ENCODE results near the gene AUH. TPM values are rescaled to one million over a fixed set of nuclear protein-coding genes. Genes with fewer than 3 reads are reported as not detected.

The AUH gene
- total RNA-seq, 4 donors from 2014 or later, result 10.6 to 25.4 (median 16.7) TPM

- Histone ChIP-seq H3K9me3 (no peaks in the 10 kb centered on the region), H3K4me3 (no peak overlapping the region), H3K4me1 (no peaks in the 10 kb centered on the region), H3K36me3 (peaks cover 0 to 68% (median 2%) of the 10 kb centered on the region in 3 donors), H3K27ac (no peak overlapping the region), H3K27me3 (no peaks in the 10 kb centered on the region)
- intact Hi-C loops (cut with DNase I), result no loop called here
- TF ChIP-seq CTCF (IDR thresholded peaks at IDR 0.05) (no peak), POLR2A (IDR thresholded peaks at IDR 0.05) (no peak)
- DNase-seq, result no peak
- 72 to 81% methylated on average over 4 of the region's 4 CpGs for WGBS, 2 donors
Observed at GRCh38 chr9:91291866-91292265, 69.9 kb downstream of the AUH start.

- Histone ChIP-seq H3K4me3 (no peak overlapping the region), H3K4me1 (peaks cover 0 to 15% (median 4%) of the 10 kb centered on the region in 3 donors), H3K27ac (no peak overlapping the region), H3K36me3 (peaks cover 0 to 42% (median 2%) of the 10 kb centered on the region in 3 donors), H3K27me3 (no peaks in the 10 kb centered on the region), H3K9me3 (no peaks in the 10 kb centered on the region)
- WGBS, 2 donors, result 71 to 94% methylated on average over 1 of the region's 1 CpG
- no peak for TF ChIP-seq POLR2A (IDR thresholded peaks at IDR 0.05)
- no peak for TF ChIP-seq CTCF (IDR thresholded peaks at IDR 0.05)
- no peak for DNase-seq
- intact Hi-C loops (cut with DNase I), result no loop called here
Observed at GRCh38 chr9:91289244-91289643, 72.5 kb downstream of the AUH start.

- Histone ChIP-seq H3K4me1 (peaks cover 0 to 15% (median 4%) of the 10 kb centered on the region in 3 donors), H3K27ac (peak overlapping the region in 2 of 4 donors; percentile 51 to 52), H3K4me3 (no peak overlapping the region), H3K27me3 (no peaks in the 10 kb centered on the region), H3K9me3 (no peaks in the 10 kb centered on the region), H3K36me3 (peaks cover 0 to 9% (median 0%) of the 10 kb centered on the region in 3 donors)
- intact Hi-C loops (cut with DNase I), result no loop called here
- 21 to 23% methylated on average over 6 of the region's 6 CpGs for whole genome bisulfite sequencing, 2 donors
- no peak for DNase-seq
- TF ChIP-seq POLR2A (IDR thresholded peaks at IDR 0.05) (no peak), CTCF (IDR thresholded peaks at IDR 0.05) (no peak)
Observed at GRCh38 chr9:91285729-91286353, 75.9 kb downstream of the AUH start.

- no peak for TF ChIP-seq CTCF (IDR thresholded peaks at IDR 0.05)
- TF ChIP-seq POLR2A (IDR thresholded peaks at IDR 0.05), result no peak
- intact Hi-C loops (cut with DNase I), result no loop called here
- no peak for DNase-seq
- peaks cover 0 to 15% (median 4%) of the 10 kb centered on the region in 3 donors for H3K4me1 ChIP-seq
- no peak overlapping the region for H3K4me3 ChIP-seq
- H3K9me3 ChIP-seq, result no peaks in the 10 kb centered on the region
- H3K27ac ChIP-seq, result no peak overlapping the region
- WGBS, 2 donors, result 81 to 89% methylated on average over 2 to 3 of the region's 3 CpGs
- H3K27me3 ChIP-seq, result no peaks in the 10 kb centered on the region
- no peaks in the 10 kb centered on the region for H3K36me3 ChIP-seq
Observed at GRCh38 chr9:91282292-91282691, 79.4 kb downstream of the AUH start.

GRCh38 chr9:91279296-91280204, 82.2 kb downstream of the AUH start:
- no peaks in the 10 kb centered on the region for H3K27me3 ChIP-seq
- no peak for TF ChIP-seq CTCF (IDR thresholded peaks at IDR 0.05)
- no peak for TF ChIP-seq POLR2A (IDR thresholded peaks at IDR 0.05)
- no peaks in the 10 kb centered on the region for H3K4me1 ChIP-seq
- H3K9me3 ChIP-seq, result no peaks in the 10 kb centered on the region
- intact Hi-C loops (cut with DNase I), result no loop called here
- DNase-seq, result no peak
- H3K4me3 ChIP-seq, result no peak overlapping the region
- H3K36me3 ChIP-seq, result no peaks in the 10 kb centered on the region
- no peak overlapping the region for H3K27ac ChIP-seq
- 94 to 98% methylated on average over 8 of the region's 8 CpGs for WGBS, 2 donors

Data from esophagus squamous epithelium (tissue), 5 donors.